GM12878 (cell line): ENCODE results near the gene USP31. TPM values are rescaled to one million over a fixed set of nuclear protein-coding genes. Genes with fewer than 3 reads are reported as not detected.

Experiments
- ATAC-seq: fragments of 200-7000 bp; cut with Tn5 transposase; 3 replicates; pipeline ENCODE4 v1.9.1; 2020; ENCODE audit warnings: mild to moderate bottlenecking, moderate library complexity
- BruUV-seq: library from RNA; stranded (reverse); fragments of 400-500 nt; replicated peaks from 2 replicates; lab custom pipeline; 2021; lab: Mats Ljungman, UMichigan
- CTCF ChIA-PET: fragments of 300-600 bp; sonication (Branson Sonifier 250); formaldehyde crosslinking; extraction: SDS; loops from one replicate; lab custom pipeline; 2021; ENCODE audit warnings: inconsistent platforms; lab: Yijun Ruan, JAX
- POLR2A ChIA-PET: fragments of 350-600 bp; formaldehyde crosslinking; extraction: SDS; loops from one replicate; lab custom pipeline; 2021; ENCODE audit warnings: inconsistent platforms; lab: Charles Lee
- RAD21 ChIA-PET: fragments of 300-600 bp; sonication (Branson Sonifier 250); formaldehyde crosslinking; loops from one replicate; lab custom pipeline; 2023; ENCODE audit warnings: antibody characterized with exemption; ENCODE audit not compliant: unreplicated experiment; lab: Charles Lee
- SMC1A ChIA-PET: fragments of 300-600 bp; sonication (Branson Sonifier 250); formaldehyde crosslinking; loops from one replicate; lab custom pipeline; 2023; ENCODE audit not compliant: unreplicated experiment, uncharacterized antibody; lab: Charles Lee
- DNase-seq: peaks from one replicate; pipeline ENCODE4 v3.0.0-alpha.2; 2011; ENCODE audit warnings: low read depth, low spot score
- FAIRE-seq: peaks from 3 replicates; lab custom pipeline; 2011; peaks lifted over from hg19 to GRCh38; lab: Jason Lieb, UNC
- H2AFZ ChIP-seq: 2 replicates; pipeline ENCODE4 v1.6.0; 2011; ENCODE audit warnings: low read depth, low read length, control low read depth; ENCODE audit not compliant: control insufficient read depth
- H3K27ac ChIP-seq: 2 replicates; pipeline ENCODE4 v1.5.1; 2011; ENCODE audit warnings: control low read depth; ENCODE audit not compliant: control insufficient read depth, insufficient read depth
- H3K27me3 ChIP-seq, 2 experiments: replicated peaks in 1 of 2; 2 replicates each; pipeline versions ENCODE4 v1.6.0 to v1.6.1; 2011; ENCODE audit warnings: low read length in 1 of 2; ENCODE audit not compliant: control insufficient read depth in 2 of 2, insufficient read depth in 2 of 2
- H3K36me3 ChIP-seq, 2 experiments: 2 replicates each; pipeline ENCODE4 v1.5.1; 2011; ENCODE audit warnings: low read length in 1 of 2; ENCODE audit not compliant: control insufficient read depth in 2 of 2, insufficient read depth in 2 of 2
- H3K4me1 ChIP-seq: 2 replicates; pipeline ENCODE4 v1.6.1; 2011; ENCODE audit warnings: mild to moderate bottlenecking, low read length, moderate library complexity, mixed read lengths; ENCODE audit not compliant: control insufficient read depth, insufficient read depth
- H3K4me2 ChIP-seq: 2 replicates; pipeline ENCODE4 v1.6.0; 2011; ENCODE audit warnings: control low read depth; ENCODE audit not compliant: control insufficient read depth, insufficient read depth
- H3K4me3 ChIP-seq: fragments of 200-600 bp; sonication (generic); 2 replicates; pipeline ENCODE4 v1.5.1; 2016
- H3K79me2 ChIP-seq: 2 replicates; pipeline ENCODE4 v1.6.0; 2011; ENCODE audit warnings: low read length; ENCODE audit not compliant: control insufficient read depth, insufficient read depth
- H3K9ac ChIP-seq: 2 replicates; pipeline ENCODE4 v1.8.0; 2011; ENCODE audit warnings: low read length, control low read depth, mixed read lengths; ENCODE audit not compliant: control insufficient read depth, insufficient read depth
- H3K9me3 ChIP-seq: replicated peaks from 3 replicates; pipeline ENCODE4 v1.5.1; 2011; ENCODE audit warnings: mild to moderate bottlenecking, low read length; ENCODE audit not compliant: control insufficient read depth, insufficient read depth
- H4K20me1 ChIP-seq: 2 replicates; pipeline ENCODE4 v1.6.0; 2011; ENCODE audit not compliant: control insufficient read depth, insufficient read depth
- BCL11A ChIP-seq: IDR thresholded peaks from 2 replicates; pipeline ENCODE4 v1.6.1; 2011; ENCODE audit warnings: low read depth, low read length
- CBFB ChIP-seq: IDR thresholded peaks from 2 replicates; pipeline ENCODE4 v1.6.1; 2016; ENCODE audit warnings: antibody characterized with exemption, low read depth
- KLF5 ChIP-seq: fragments of 450-650 bp; IDR thresholded peaks from 2 replicates; pipeline ENCODE4 v1.6.1; 2014; ENCODE audit warnings: mild to moderate bottlenecking; ENCODE audit not compliant: partially characterized antibody
- MTA3 ChIP-seq: IDR thresholded peaks from 2 replicates; pipeline ENCODE4 v1.6.1; 2012; ENCODE audit warnings: low read length, inconsistent platforms, borderline replicate concordance
- MXI1 ChIP-seq: fragments of 150-350 bp; IDR thresholded peaks from 2 replicates; pipeline ENCODE4 v1.6.1; 2011; ENCODE audit warnings: low read depth, mild to moderate bottlenecking, inconsistent platforms, low read length, improper control_type of control experiment
- NBN ChIP-seq: fragments of 450-650 bp; IDR thresholded peaks from 2 replicates; pipeline ENCODE4 v1.6.1; 2016
- NFIC ChIP-seq: IDR thresholded peaks from 2 replicates; pipeline ENCODE4 v1.6.1; 2012; ENCODE audit warnings: low read depth, mild to moderate bottlenecking, inconsistent platforms, low read length, moderate library complexity
- POU2F2 ChIP-seq: IDR thresholded peaks from 3 replicates; pipeline ENCODE4 v1.6.1; 2011; ENCODE audit warnings: low read depth, mild to moderate bottlenecking, low read length, borderline replicate concordance
- RCOR1 ChIP-seq: conservative IDR thresholded peaks from 2 replicates; pipeline ENCODE4 v1.6.1; 2012; ENCODE audit warnings: low read depth, low read length, improper control_type of control experiment
- RELA ChIP-seq: fragments of 450-650 bp; IDR thresholded peaks from 2 replicates; pipeline ENCODE4 v1.8.0; 2014; ENCODE audit warnings: borderline replicate concordance; ENCODE audit not compliant: partially characterized antibody
- SPI1 ChIP-seq: IDR thresholded peaks from 2 replicates; pipeline ENCODE4 v1.6.1; 2011; ENCODE audit warnings: low read depth, mild to moderate bottlenecking, low read length, moderate library complexity, borderline replicate concordance; ENCODE audit not compliant: insufficient read depth
- STAT3 ChIP-seq: IDR thresholded peaks from 2 replicates; pipeline ENCODE4 v1.6.1; 2011; ENCODE audit warnings: low read depth, low read length, improper control_type of control experiment
- SUZ12 ChIP-seq: fragments of 200-600 bp; sonication (generic); IDR thresholded peaks from one replicate; pipeline ENCODE4 v1.6.1; 2018; ENCODE audit warnings: antibody characterized with exemption, mild to moderate bottlenecking; ENCODE audit not compliant: unreplicated experiment
- TCF3 ChIP-seq: IDR thresholded peaks from 2 replicates; pipeline ENCODE4 v1.6.1; 2012; ENCODE audit warnings: low read depth, mild to moderate bottlenecking, low read length, borderline replicate concordance; ENCODE audit not compliant: insufficient read depth
- ZBED1 ChIP-seq: IDR thresholded peaks from 2 replicates; pipeline ENCODE4 v1.6.1; 2016; ENCODE audit warnings: borderline replicate concordance
- ZNF687 ChIP-seq: fragments of 450-650 bp; IDR thresholded peaks from 2 replicates; pipeline ENCODE4 v1.6.1; 2017; ENCODE audit warnings: mild to moderate bottlenecking, moderate library complexity
- WGBS: methylation state at CpG from one replicate; pipeline ENCODE4 v1.1.6; 2016; ENCODE audit warnings: low lambda C conversion rate; ENCODE audit not compliant: insufficient replicate concordance, insufficient coverage; ENCODE audit errors: missing lambda C conversion rate; 5-methylcytosine and 5-hydroxymethylcytosine counted together
- in situ Hi-C: fragments of 300-500 bp; cut with MboI; formaldehyde crosslinking; loops from 9 replicates; pipeline ENCODE4 v1.14.3; 2018; ENCODE audit warnings: mixed read lengths
- intact Hi-C: fragments of 100-400 bp; cut with micrococcal nuclease; formaldehyde crosslinking; loops from one replicate; pipeline ENCODE4 v1.14.2; 2022; ENCODE audit not compliant: unreplicated experiment
- polyA plus RNA-seq, 11 experiments: library from polyadenylated mRNA; depleted of rRNA in 4 of 11; unstranded in 6 of 11; stranded (reverse) in 5 of 11; fragments of >200 nt; fragmentation: Nextera tagmentation in 4 of 11; fragmentation: Illumina TruSeq in 1 of 11; extraction: Ambion mirVana in 4 of 11; extraction: Trizol in 1 of 11; gene quantifications; 1 replicate in 1 of 11; 2 replicates in 10 of 11; pipeline versions ENCODE4 v1.2.1 to v1.2.3, GENCODE V29; 2011 to 2016; ENCODE audit warnings: inconsistent platforms in 2 of 11, missing spikeins in 2 of 11, low read depth in 1 of 11
- total RNA-seq, 4 experiments: library from RNA; depleted of rRNA in 3 of 4; stranded (reverse); fragments of >200 nt in 3 of 4; fragmentation: Illumina TruSeq in 1 of 4; extraction: Trizol in 1 of 4; gene quantifications; 2 replicates each; pipeline versions ENCODE4 v1.2.1 to v1.2.3, GENCODE V29; 2013 to 2021
- TF ChIP-seq, protein P1 (sequence below): IDR thresholded peaks from 2 replicates; pipeline ENCODE4 v1.6.1; 2011; ENCODE audit warnings: borderline replicate concordance, low read depth, mild to moderate bottlenecking, moderate library complexity, mixed read lengths, low read length; ENCODE audit not compliant: insufficient read depth; ENCODE audit errors: extremely low read length

The USP31 gene
- total and polyA plus RNA-seq, 10 of the 15 experiments (the other 5 are each of a cell fraction or from before 2014, with no cell fraction given), result 0.87 to 6.5 (median 3.2) TPM

DNA sequence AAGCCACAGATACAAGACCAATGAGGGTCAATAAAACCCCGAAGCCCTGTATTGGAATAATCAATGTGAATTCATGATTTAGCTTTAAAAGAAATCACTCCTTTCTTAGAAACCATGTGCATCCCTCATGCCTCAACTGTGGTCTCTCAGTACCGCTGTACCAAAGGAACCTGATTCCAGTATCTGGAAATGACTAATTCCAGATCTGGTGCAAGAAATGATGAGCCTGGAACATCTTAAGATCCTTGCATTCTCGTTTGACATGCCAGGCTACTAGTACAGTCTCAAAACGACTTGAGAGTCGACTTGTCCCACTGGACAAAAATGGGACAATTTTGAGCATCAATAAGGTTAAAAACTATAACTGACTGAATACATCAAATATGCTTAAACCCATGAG is 21.2 kb downstream of the USP31 start:
- H3K27ac ChIP-seq, result no peak overlapping the region
- H3K4me2 ChIP-seq, result no peak overlapping the region
- no peak for FAIRE-seq
- CTCF ChIA-PET, result interaction anchor here (0.7 kb wide), 1 partner anchor 406 kb away, joined by 4 read pairs; no protein-coding TSS in a partner anchor
- in situ Hi-C loops (no loop called here), intact Hi-C loops (no loop called here)
- BruUV-seq, result no TSS peak
- POLR2A ChIA-PET, result no interaction called here
- SMC1A ChIA-PET, result interaction anchor here (0.6 to 1.5 kb wide), 3 partner anchors 14 to 19 kb away, joined by 4 to 5 read pairs (median 4); no protein-coding TSS in a partner anchor
- H3K27me3 ChIP-seq, result no peaks in the 10 kb centered on the region
- peaks cover 1% of the 10 kb centered on the region; the same call in 1 of the 2 replicates for H3K79me2 ChIP-seq
- H3K9ac ChIP-seq, result no peak overlapping the region
- no peaks in the 10 kb centered on the region for H3K9me3 ChIP-seq
- TF ChIP-seq MXI1, result no peak
- no peak for TF ChIP-seq MTA3
- TF ChIP-seq CBFB, result no peak
- TF ChIP-seq NFIC, result no peak
- no peak for TF ChIP-seq SPI1
- TF ChIP-seq, protein P1, sequence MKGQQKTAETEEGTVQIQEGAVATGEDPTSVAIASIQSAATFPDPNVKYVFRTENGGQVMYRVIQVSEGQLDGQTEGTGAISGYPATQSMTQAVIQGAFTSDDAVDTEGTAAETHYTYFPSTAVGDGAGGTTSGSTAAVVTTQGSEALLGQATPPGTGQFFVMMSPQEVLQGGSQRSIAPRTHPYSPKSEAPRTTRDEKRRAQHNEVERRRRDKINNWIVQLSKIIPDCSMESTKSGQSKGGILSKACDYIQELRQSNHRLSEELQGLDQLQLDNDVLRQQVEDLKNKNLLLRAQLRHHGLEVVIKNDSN, result no peak
- TF ChIP-seq BCL11A, result no peak
- TF ChIP-seq NBN, result no peak
- no peak for TF ChIP-seq RCOR1
- TF ChIP-seq ZNF687, result no peak
- TF ChIP-seq ZBED1, result no peak
- no peak for TF ChIP-seq STAT3
- no peak for TF ChIP-seq KLF5
- no peak for TF ChIP-seq SUZ12
- no peak for TF ChIP-seq RELA
- no peak for TF ChIP-seq POU2F2
- TF ChIP-seq TCF3, result no peak
- TF ChIP-seq, all 136 proteins: peak for 0
- no peak for ATAC-seq
- RAD21 ChIA-PET, result no interaction called here
- H3K36me3 ChIP-seq, result no peaks in the 10 kb centered on the region
- H3K4me1 ChIP-seq, result no peaks in the 10 kb centered on the region
- H3K4me3 ChIP-seq, result no peak overlapping the region
- H4K20me1 ChIP-seq, result no peaks in the 10 kb centered on the region
- H2AFZ ChIP-seq, result no peak overlapping the region
- DNase-seq, result no peak
- 55% methylated on average over 5 of the region's 5 CpGs for WGBS
